ENCODE results near the gene CCDC102B.
"Not testable (repeated sequence)": the region's sequence is repeated elsewhere in the genome, so short reads cannot be mapped to it uniquely, and the experiment has no call there.

CCDC102B gene

GRCh38 chr18:68983126-68983525 lies 185.2 kb downstream of the CCDC102B start:
- DNase-seq (ENCODE audit: low spot score) = no peak

GRCh38 chr18:68984342-68984741 lies 186.5 kb downstream of the CCDC102B start:
- DNase-seq (ENCODE audit: low spot score) = no peak

- no peak for DNase-seq (ENCODE audit: low spot score)
Measured at GRCh38 chr18:68985172-68985820, 187.4 kb downstream of the CCDC102B start.

- no peak for DNase-seq (ENCODE audit: low spot score)
Measured at GRCh38 chr18:68991286-68991685, 193.4 kb downstream of the CCDC102B start.

GRCh38 chr18:68992719-68993482 lies 195.0 kb downstream of the CCDC102B start:
- DNase-seq (ENCODE audit: low spot score) = no peak

GRCh38 chr18:68995675-68996074 lies 197.8 kb downstream of the CCDC102B start:
- no peak for DNase-seq (ENCODE audit: low spot score)

- DNase-seq (ENCODE audit: low spot score) = no peak
Measured at GRCh38 chr18:68997845-68998244, 200.0 kb downstream of the CCDC102B start.

GRCh38 chr18:69000366-69000765 lies 202.5 kb downstream of the CCDC102B start:
- DNase-seq (ENCODE audit: low spot score) = no peak

- DNase-seq (ENCODE audit: low spot score) = no peak
Measured at GRCh38 chr18:69002233-69002632, 204.4 kb downstream of the CCDC102B start.

GRCh38 chr18:69006212-69006611 lies 208.3 kb downstream of the CCDC102B start:
- not testable (repeated sequence) for DNase-seq (ENCODE audit: low spot score)

GRCh38 chr18:69008538-69008937 lies 210.7 kb downstream of the CCDC102B start:
- DNase-seq (ENCODE audit: low spot score) = no peak

GRCh38 chr18:69021211-69021805 lies 223.4 kb downstream of the CCDC102B start:
- DNase-seq (ENCODE audit: low spot score) = no peak

GRCh38 chr18:69022426-69022825 lies 224.5 kb downstream of the CCDC102B start:
- no peak for DNase-seq (ENCODE audit: low spot score)

GRCh38 chr18:69031571-69031970 lies 233.7 kb downstream of the CCDC102B start:
- no peak for DNase-seq (ENCODE audit: low spot score)

- DNase-seq (ENCODE audit: low spot score) = no peak
Measured at GRCh38 chr18:69032009-69032408, 234.1 kb downstream of the CCDC102B start.

- no peak for DNase-seq (ENCODE audit: low spot score)
Measured at GRCh38 chr18:69035756-69036155, 237.9 kb downstream of the CCDC102B start.

GRCh38 chr18:69044215-69044614 lies 246.3 kb downstream of the CCDC102B start:
- DNase-seq (ENCODE audit: low spot score) = no peak

- DNase-seq (ENCODE audit: low spot score) = no peak
Measured at GRCh38 chr18:69064063-69064462, 266.2 kb downstream of the CCDC102B start.

GRCh38 chr18:69067048-69067447 lies 269.2 kb downstream of the CCDC102B start:
- DNase-seq (ENCODE audit: low spot score) = no peak

- no peak for DNase-seq (ENCODE audit: low spot score)
Measured at GRCh38 chr18:69071680-69072079, 273.8 kb downstream of the CCDC102B start.

- no peak for DNase-seq (ENCODE audit: low spot score)
Measured at GRCh38 chr18:69081846-69082245, 284.0 kb downstream of the CCDC102B start.

- DNase-seq (ENCODE audit: low spot score) = no peak
Measured at GRCh38 chr18:69082499-69082898, 284.6 kb downstream of the CCDC102B start.

GRCh38 chr18:69085951-69086350 lies 288.1 kb downstream of the CCDC102B start:
- DNase-seq (ENCODE audit: low spot score) = no peak
